ENCODE measurements around the gene PPP4R4. TPM values are rescaled to one million over a fixed set of nuclear protein-coding genes. Genes with fewer than 3 reads are reported as not detected.

Gene PPP4R4
- total RNA-seq, 1 experiment from 2014 or later: 5.5 TPM

GRCh38 chr14:94290197-94290596 is 116.1 kb downstream of the PPP4R4 start:
- ATAC-seq: no peak
- Histone ChIP-seq H3K4me2 (ENCODE audit: low read length) (no peak overlapping the region), H3K4me3 (replicated peaks in 1 of 2; ENCODE audit: low read depth in 1 of 2, low read length in 2 of 2) (no peak overlapping the region), H3K27me3 (ENCODE audit: insufficient read depth, low read length) (no peaks in the 10 kb centered on the region), H4K20me1 (ENCODE audit: insufficient read depth) (no peaks in the 10 kb centered on the region), H3K9ac (ENCODE audit: low read length) (no peak overlapping the region), H3K36me3 (ENCODE audit: control insufficient read depth in 1 of 2, insufficient read depth in 2 of 2, low read length in 2 of 2) (no peaks in the 10 kb centered on the region), H3K4me1 (ENCODE audit: control insufficient read depth in 1 of 2, insufficient read depth in 2 of 2, low read length in 2 of 2) (no peaks in the 10 kb centered on the region), H3K79me2 (ENCODE audit: insufficient read depth, low read length) (no peaks in the 10 kb centered on the region), H3K27ac (ENCODE audit: low read depth, low read length) (no peak overlapping the region), H3K9me3 (ENCODE audit: control insufficient read depth in 1 of 2, insufficient read depth in 1 of 2, low read depth in 1 of 2, low read length in 2 of 2) (no peaks in the 10 kb centered on the region), H3K9me2 (ENCODE audit: insufficient read depth) (no peaks in the 10 kb centered on the region), H2AFZ (ENCODE audit: low read depth, low read length, poor library complexity, severe bottlenecking) (no peak overlapping the region)
- CTCF ChIA-PET: no interaction called here
- POLR2A ChIA-PET: no interaction called here
- TF ChIP-seq SP1 (IDR thresholded peaks at IDR 0.05; ENCODE audit: low read depth) (no peak), CTCF (IDR thresholded peaks at IDR 0.05 in 2 of 3, conservative IDR thresholded peaks at IDR 0.05 in 1 of 3; ENCODE audit: borderline replicate concordance in 1 of 3, insufficient read depth in 1 of 3, low read depth in 2 of 3, low read length in 2 of 3) (no peak), RAD21 (IDR thresholded peaks at IDR 0.05; ENCODE audit: low read depth) (no peak), SIN3A (IDR thresholded peaks at IDR 0.05; ENCODE audit: low read depth) (no peak), POLR2AphosphoS5 (IDR thresholded peaks at IDR 0.05; ENCODE audit: low read depth, low read length) (no peak), JUND (IDR thresholded peaks at IDR 0.05) (no peak), ZFX (IDR thresholded peaks at IDR 0.05) (no peak), MAX (IDR thresholded peaks at IDR 0.05) (no peak), EGR1 (IDR thresholded peaks at IDR 0.05; ENCODE audit: low read depth) (no peak), TCF7L2 (IDR thresholded peaks at IDR 0.05; ENCODE audit: borderline replicate concordance, extremely low read depth, insufficient read depth, insufficient read length) (no peak), ZBTB33 (IDR thresholded peaks at IDR 0.05; ENCODE audit: extremely low read depth, insufficient replicate concordance, low read length) (no peak), YY1 (IDR thresholded peaks at IDR 0.05; ENCODE audit: extremely low read depth, insufficient replicate concordance, low read depth, low read length) (no peak), ATF3 (IDR thresholded peaks at IDR 0.05) (no peak), FOSL1 (IDR thresholded peaks at IDR 0.05; ENCODE audit: low read depth) (no peak), EZH2 (IDR thresholded peaks at IDR 0.05) (no peak), SRF (IDR thresholded peaks at IDR 0.05; ENCODE audit: low read depth) (no peak), CEBPB (IDR thresholded peaks at IDR 0.05; ENCODE audit: low read depth) (no peak)
- RAD21 ChIA-PET (ENCODE audit: low non-redundant PET in 1 of 2, low total read pairs in 2 of 2, uncharacterized antibody in 2 of 2, unreplicated experiment in 2 of 2): no interaction called here
- BruUV-seq (replicated peaks): no TSS peak
- intact Hi-C loops (cut with micrococcal nuclease): no loop called here
- no peak for DNase-seq (ENCODE audit: low read depth, low spot score)
